ENCODE results near the gene PPP1R18.

The PPP1R18 gene

DNA sequence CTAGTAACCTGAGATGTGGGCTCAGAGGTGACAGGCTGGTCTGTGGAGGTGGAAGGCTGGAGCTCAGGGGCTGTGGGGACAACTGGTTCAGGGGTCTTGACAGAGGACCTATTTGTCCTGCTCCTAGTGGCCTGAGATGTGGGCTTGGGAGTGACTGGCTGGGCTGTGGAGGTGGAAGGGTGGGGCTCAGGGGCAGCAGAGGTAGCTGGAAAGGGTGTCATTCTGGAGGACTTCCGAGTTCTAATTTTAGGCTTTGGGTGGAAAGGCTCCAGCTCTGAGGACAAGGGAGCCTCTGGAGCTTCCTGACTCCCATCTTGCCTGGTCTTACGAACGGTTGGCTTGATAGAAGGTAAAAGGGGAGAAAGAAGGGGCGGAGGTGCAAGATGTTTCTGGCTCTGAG lies 19.2 kb upstream of the PPP1R18 start:
- DNase-seq (ENCODE audit: low read depth in 2 of 2): no peak
- H3K4me3 ChIP-seq (replicated peaks in 1 of 2; ENCODE audit: low read depth in 2 of 2, low read length in 2 of 2): no peak overlapping the region
- TF ChIP-seq CTCF (IDR thresholded peaks at IDR 0.05; ENCODE audit: low read depth, low read length): no peak

GRCh38 chr6:30703821-30704220 lies 17.4 kb upstream of the PPP1R18 start:
- no peak for TF ChIP-seq CTCF (IDR thresholded peaks at IDR 0.05; ENCODE audit: low read depth, low read length)
- H3K4me3 ChIP-seq (replicated peaks in 1 of 2; ENCODE audit: low read depth in 2 of 2, low read length in 2 of 2): no peak overlapping the region
- DNase-seq (ENCODE audit: low read depth in 2 of 2): peak in 1 of 2 donors; percentile 45

DNA sequence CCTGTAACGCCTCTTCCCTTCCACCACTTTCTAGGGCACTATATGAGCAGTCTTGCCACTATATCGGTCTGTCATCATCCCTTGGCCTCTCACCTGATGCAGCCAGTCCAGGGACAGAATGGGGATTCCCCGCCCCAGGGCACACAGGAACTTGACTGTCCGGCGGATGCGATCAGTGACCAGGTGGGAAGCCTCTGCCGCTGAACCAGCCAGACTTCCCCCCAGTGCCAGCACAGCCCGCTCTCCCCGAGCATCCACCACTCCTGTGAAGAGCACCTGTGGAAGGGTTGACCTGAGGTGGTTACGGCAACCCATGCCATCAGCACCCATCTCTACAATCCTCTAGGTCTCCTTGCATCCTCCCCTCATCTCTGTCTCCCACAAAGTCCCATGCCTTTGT lies 16.6 kb upstream of the PPP1R18 start:
- H3K4me3 ChIP-seq (replicated peaks in 1 of 2; ENCODE audit: low read depth in 2 of 2, low read length in 2 of 2): no peak overlapping the region
- no peak for TF ChIP-seq CTCF (IDR thresholded peaks at IDR 0.05; ENCODE audit: low read depth, low read length)
- DNase-seq (ENCODE audit: low read depth in 2 of 2): no peak

GRCh38 chr6:30700340-30700739 lies 13.9 kb upstream of the PPP1R18 start:
- H3K4me3 ChIP-seq (replicated peaks in 1 of 2; ENCODE audit: low read depth in 2 of 2, low read length in 2 of 2): no peak overlapping the region
- DNase-seq (ENCODE audit: low read depth in 2 of 2): no peak
- TF ChIP-seq CTCF (IDR thresholded peaks at IDR 0.05; ENCODE audit: low read depth, low read length): no peak

GRCh38 chr6:30696432-30696831 lies 10.0 kb upstream of the PPP1R18 start:
- H3K4me3 ChIP-seq (replicated peaks in 1 of 2; ENCODE audit: low read depth in 2 of 2, low read length in 2 of 2): no peak overlapping the region
- DNase-seq (ENCODE audit: low read depth in 2 of 2): no peak
- TF ChIP-seq CTCF (IDR thresholded peaks at IDR 0.05; ENCODE audit: low read depth, low read length): no peak

GRCh38 chr6:30691208-30691847 lies 4.9 kb upstream of the PPP1R18 start:
- DNase-seq (ENCODE audit: low read depth in 2 of 2): no peak
- peak overlapping the region; percentile 74 to 77 for H3K4me3 ChIP-seq (replicated peaks in 1 of 2; ENCODE audit: low read depth in 2 of 2, low read length in 2 of 2)
- no peak for TF ChIP-seq CTCF (IDR thresholded peaks at IDR 0.05; ENCODE audit: low read depth, low read length)

All from cardiac fibroblast (primary cell).